ENCODE measurements around the gene PRDM16.

The PRDM16 gene

GRCh38 chr1:3101124-3101939, 32.3 kb downstream of the PRDM16 start:
- Histone ChIP-seq H3K4me1 (ENCODE audit: insufficient read depth, low read length, severe bottlenecking) (no peaks in the 10 kb centered on the region), H3K27me3 (ENCODE audit: insufficient read depth, low read length) (no peaks in the 10 kb centered on the region), H3K4me3 (ENCODE audit: low read depth, low read length, poor library complexity, severe bottlenecking) (no peak overlapping the region), H3K9me2 (ENCODE audit: low read depth, low read length) (no peaks in the 10 kb centered on the region), H3K36me3 (ENCODE audit: insufficient read depth, low read length) (no peaks in the 10 kb centered on the region), H3K9ac (ENCODE audit: low read length) (no peak overlapping the region), H3K27ac (ENCODE audit: low read depth, low read length, poor library complexity, severe bottlenecking) (no peak overlapping the region), H3F3A (ENCODE audit: insufficient read depth, low read length) (no peaks in the 10 kb centered on the region), H3K79me2 (ENCODE audit: insufficient read depth, low read length) (no peaks in the 10 kb centered on the region), H3K4me2 (ENCODE audit: low read length) (no peak overlapping the region), H2AFZ (ENCODE audit: low read length) (no peak overlapping the region), H3K9me3 (ENCODE audit: low read length) (no peaks in the 10 kb centered on the region), H4K20me1 (ENCODE audit: insufficient read depth, low read length) (no peaks in the 10 kb centered on the region)
- TF ChIP-seq CTCF (IDR thresholded peaks at IDR 0.05; ENCODE audit: low read length) (no peak), EZH2 (IDR thresholded peaks at IDR 0.05; ENCODE audit: borderline replicate concordance, low read length) (no peak)

DNA sequence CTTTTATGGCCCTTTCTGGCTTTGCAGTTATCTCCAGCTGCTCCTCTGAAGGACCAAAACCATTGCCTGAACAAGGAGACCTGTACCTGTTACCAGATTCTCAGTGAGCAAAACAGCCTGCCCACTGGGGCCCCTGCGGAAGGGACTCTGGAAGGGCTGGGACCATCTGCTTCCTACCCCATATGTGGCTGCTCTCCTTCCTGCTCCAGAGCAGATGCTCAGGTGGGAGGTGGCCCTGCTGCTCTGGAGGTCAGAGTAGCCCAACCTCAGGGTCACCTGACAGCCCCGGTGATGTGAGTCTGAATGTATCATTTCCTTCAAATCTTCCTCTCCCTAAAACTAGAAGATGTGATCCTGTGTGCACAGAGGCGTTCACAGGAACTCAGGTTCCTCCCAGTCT, 33.6 kb downstream of the PRDM16 start:
- Histone ChIP-seq H3K4me3 (ENCODE audit: low read depth, low read length, poor library complexity, severe bottlenecking) (no peak overlapping the region), H3K36me3 (ENCODE audit: insufficient read depth, low read length) (no peaks in the 10 kb centered on the region), H3K4me2 (ENCODE audit: low read length) (no peak overlapping the region), H3K9me3 (ENCODE audit: low read length) (no peaks in the 10 kb centered on the region), H3K27ac (ENCODE audit: low read depth, low read length, poor library complexity, severe bottlenecking) (no peak overlapping the region), H3K27me3 (ENCODE audit: insufficient read depth, low read length) (no peaks in the 10 kb centered on the region), H3K79me2 (ENCODE audit: insufficient read depth, low read length) (no peaks in the 10 kb centered on the region), H3F3A (ENCODE audit: insufficient read depth, low read length) (no peaks in the 10 kb centered on the region), H3K9me2 (ENCODE audit: low read depth, low read length) (no peaks in the 10 kb centered on the region), H4K20me1 (ENCODE audit: insufficient read depth, low read length) (no peaks in the 10 kb centered on the region), H3K9ac (ENCODE audit: low read length) (no peak overlapping the region), H2AFZ (ENCODE audit: low read length) (no peak overlapping the region), H3K4me1 (ENCODE audit: insufficient read depth, low read length, severe bottlenecking) (no peaks in the 10 kb centered on the region)
- TF ChIP-seq EZH2 (IDR thresholded peaks at IDR 0.05; ENCODE audit: borderline replicate concordance, low read length) (no peak), CTCF (IDR thresholded peaks at IDR 0.05; ENCODE audit: low read length) (no peak)

- H3K36me3 ChIP-seq (ENCODE audit: insufficient read depth, low read length) = no peaks in the 10 kb centered on the region
- no peaks in the 10 kb centered on the region for H3K9me3 ChIP-seq (ENCODE audit: low read length)
- H3F3A ChIP-seq (ENCODE audit: insufficient read depth, low read length) = no peaks in the 10 kb centered on the region
- no peak overlapping the region for H3K4me2 ChIP-seq (ENCODE audit: low read length)
- H3K27me3 ChIP-seq (ENCODE audit: insufficient read depth, low read length) = no peaks in the 10 kb centered on the region
- no peaks in the 10 kb centered on the region for H4K20me1 ChIP-seq (ENCODE audit: insufficient read depth, low read length)
- H3K9me2 ChIP-seq (ENCODE audit: low read depth, low read length) = no peaks in the 10 kb centered on the region
- no peaks in the 10 kb centered on the region for H3K79me2 ChIP-seq (ENCODE audit: insufficient read depth, low read length)
- no peak overlapping the region for H3K27ac ChIP-seq (ENCODE audit: low read depth, low read length, poor library complexity, severe bottlenecking)
- H3K4me3 ChIP-seq (ENCODE audit: low read depth, low read length, poor library complexity, severe bottlenecking) = no peak overlapping the region
- TF ChIP-seq CTCF (IDR thresholded peaks at IDR 0.05; ENCODE audit: low read length) (no peak), EZH2 (IDR thresholded peaks at IDR 0.05; ENCODE audit: borderline replicate concordance, low read length) (no peak)
- H3K9ac ChIP-seq (ENCODE audit: low read length) = no peak overlapping the region
- no peaks in the 10 kb centered on the region for H3K4me1 ChIP-seq (ENCODE audit: insufficient read depth, low read length, severe bottlenecking)
- H2AFZ ChIP-seq (ENCODE audit: low read length) = no peak overlapping the region
These were observed 35.1 kb downstream of the PRDM16 start for GRCh38 chr1:3103967-3104677.

Measured in OCI-LY1 (cell line).